T-helper 22 cell (primary cell): ENCODE data around the gene EFEMP2.
A peak's percentile ranks its signal among the peaks of the same experiment; 100 is the strongest.
"Not testable (repeated sequence)": the region's sequence is repeated elsewhere in the genome, so short reads cannot be mapped to it uniquely, and the experiment has no call there.

Source experiments
- DNase-seq: peaks from one replicate; pipeline ENCODE4 v3.0.0-alpha.2; 2020; ENCODE audit warnings: low read depth

Gene EFEMP2

DNA sequence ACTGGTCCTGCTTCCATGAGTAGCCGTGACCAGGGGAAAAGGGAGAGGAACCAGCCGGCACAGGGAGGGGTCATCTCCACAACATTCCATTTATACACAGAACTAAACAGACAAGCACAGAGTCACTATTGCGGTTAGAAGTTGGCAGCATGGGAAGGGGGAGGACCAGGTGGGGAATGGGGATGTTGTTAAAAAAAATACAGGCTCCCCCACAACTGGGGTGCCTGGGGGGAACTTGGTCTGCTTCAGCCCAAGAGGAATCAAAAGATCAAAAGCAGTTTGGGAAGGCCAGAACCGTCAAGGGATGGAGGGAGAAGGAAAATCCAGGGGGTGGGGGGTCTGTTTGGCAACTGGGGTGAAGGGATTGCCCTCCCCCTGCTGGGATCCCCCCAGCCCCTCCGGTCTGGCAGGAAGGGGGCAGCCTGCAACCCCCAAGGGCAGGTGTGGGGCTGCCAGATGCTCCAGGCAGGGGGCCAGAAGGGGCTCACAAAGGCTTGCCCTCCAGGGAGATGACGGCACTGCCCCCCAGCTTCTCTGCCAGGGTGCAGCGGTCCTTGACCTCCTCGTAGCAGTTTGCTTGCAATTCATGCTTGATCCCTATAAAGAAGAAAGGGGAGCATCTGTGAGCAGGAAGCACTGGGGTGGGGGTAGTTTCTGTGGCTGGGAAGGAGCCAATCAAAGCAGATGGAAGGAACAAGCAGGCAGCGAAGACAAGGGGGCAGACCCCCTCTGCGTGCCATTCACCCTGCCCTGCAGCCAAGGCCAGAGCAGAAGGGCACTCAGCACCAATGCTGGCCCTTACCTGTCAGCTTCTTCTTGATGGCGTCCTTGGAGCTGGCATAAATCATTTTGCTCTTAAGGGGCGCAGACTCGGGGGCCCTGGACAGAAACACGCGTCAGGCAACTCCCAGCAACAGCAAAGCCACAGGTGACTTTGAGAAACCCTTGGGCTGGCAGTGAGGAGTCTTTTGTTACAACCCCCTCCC, 17.5 kb downstream of the EFEMP2 start:
- DNase-seq: no peak

GRCh38 chr11:65854161-65854592, 18.4 kb downstream of the EFEMP2 start:
- DNase-seq: no peak

DNA sequence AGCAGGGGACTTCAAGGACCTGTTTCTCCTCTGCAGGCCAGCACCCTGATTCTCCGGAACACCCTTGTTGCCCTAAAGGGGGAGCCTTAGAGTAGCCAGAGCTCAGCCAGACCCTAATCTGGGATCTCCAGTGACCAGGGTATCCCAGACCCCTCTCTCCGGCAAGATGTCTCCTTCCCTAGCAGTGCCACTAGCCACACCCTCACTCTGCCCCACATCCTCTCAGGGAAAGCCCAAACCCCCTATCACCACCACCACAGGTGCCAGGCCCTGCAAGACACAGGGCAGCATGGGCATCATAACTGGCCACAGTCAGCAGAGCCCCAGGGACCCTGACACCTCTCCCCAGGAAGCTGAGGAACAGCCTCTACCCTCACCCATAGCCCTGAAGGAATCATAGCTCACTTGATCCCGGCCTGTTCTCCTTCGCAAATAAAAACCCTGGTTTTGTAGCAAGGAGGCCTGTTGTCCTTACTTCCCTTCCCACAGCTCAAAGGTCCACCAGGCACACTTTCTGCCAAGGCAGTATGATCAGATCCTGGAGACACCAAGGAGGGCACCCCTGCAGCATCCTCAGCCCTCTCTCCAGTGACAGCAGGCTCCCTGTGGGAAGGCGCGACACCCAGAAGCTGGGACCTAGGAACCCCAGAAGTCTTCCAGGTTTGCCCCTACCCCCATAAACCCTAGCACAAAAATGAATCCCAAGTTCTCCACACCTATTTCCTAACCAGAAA, 19.2 kb downstream of the EFEMP2 start:
- DNase-seq: no peak

DNA sequence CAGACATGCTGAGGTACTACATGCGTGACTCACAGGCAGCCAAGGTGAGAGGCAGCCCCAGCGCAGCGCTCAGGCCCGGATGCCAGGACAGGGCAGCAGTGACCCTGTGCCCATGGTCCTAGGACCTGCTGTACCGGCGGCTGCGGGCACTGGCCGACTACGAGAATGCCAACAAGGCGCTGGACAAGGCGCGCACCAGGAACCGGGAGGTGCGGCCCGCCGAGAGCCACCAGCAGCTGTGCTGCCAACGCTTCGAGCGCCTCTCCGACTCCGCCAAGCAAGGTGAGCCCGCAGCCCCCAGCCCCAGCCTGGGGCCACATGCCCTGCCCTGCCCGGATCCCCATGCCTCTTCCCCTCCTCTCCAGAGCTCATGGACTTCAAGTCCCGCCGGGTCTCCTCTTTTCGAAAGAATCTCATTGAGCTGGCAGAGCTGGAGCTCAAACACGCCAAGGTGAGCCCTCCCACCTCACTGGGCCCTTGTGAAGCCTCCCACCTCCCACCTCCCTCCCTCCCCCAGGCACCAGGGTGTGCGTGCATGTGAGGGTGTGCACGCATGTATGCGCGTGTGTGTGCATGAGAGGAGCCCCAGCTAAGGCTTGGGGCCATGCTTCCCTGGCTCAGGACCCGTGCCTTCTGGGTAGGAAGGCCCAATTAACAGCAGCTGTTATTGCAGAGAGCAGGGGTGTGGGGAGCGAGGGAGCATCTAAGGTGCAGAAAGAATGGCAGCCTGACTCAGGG, 19.9 kb downstream of the EFEMP2 start:
- no peak for DNase-seq

GRCh38 chr11:65851811-65852507, 20.6 kb downstream of the EFEMP2 start:
- DNase-seq: no peak

GRCh38 chr11:65851083-65851579, 21.5 kb downstream of the EFEMP2 start:
- DNase-seq: no peak

DNA sequence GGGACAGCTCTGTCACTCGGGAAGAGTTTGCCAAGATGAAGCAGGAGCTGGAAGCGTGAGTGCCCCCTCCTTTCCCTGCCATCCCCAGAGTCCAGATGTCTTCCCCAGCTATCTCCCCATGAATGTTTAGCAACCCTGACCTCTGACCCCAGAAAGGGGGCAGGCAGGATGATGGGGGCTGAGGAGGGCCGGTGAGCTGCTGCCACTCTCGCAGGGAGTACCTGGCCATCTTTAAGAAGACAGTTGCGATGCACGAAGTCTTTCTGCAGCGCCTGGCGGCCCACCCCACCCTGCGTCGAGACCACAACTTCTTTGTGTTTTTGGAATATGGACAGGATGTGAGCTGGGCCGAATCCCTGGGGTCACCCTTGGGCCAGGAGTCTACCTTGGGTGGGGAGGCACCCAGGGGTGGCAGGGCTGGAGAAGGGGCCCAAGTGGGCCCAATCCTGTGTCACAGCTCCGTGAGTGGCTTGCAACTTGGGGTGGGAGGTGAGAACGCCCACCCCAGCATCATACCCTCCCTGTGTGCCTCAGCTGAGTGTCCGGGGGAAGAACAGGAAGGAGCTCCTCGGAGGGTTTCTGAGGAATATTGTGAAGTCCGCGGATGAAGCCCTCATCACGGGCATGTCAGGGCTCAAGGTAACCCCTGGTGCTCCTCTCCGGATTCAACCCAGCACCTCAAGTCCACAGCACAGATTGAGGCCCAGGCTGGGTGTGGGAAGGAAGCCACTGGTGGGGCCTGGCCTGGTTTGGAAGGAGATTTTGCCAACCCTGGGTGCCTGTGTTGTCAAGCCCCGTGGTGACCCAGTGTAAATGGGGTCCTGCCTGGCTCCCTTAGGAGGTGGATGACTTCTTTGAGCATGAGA, 22.1 kb downstream of the EFEMP2 start:
- no peak for DNase-seq

DNA sequence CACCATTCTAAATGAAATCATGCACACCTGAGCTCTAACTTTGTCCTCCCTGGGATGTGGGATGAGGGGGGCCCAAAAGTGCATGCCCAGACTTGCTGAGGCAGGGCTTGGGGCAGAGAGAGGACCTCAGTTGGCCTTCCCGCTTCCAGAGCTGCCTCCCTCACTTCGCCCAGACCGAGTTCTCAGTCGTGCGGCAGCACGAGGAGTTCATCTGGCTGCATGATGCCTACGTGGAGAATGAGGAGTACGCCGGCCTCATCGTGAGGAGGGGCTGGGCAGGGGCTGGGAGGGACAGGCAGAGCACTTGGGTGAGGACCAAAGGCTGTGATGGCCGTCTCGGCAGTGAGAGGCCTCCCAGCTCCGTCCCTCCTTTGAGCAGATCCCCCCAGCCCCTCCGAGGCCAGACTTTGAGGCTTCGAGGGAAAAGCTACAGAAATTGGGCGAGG, 22.8 kb downstream of the EFEMP2 start:
- no peak for DNase-seq

DNA sequence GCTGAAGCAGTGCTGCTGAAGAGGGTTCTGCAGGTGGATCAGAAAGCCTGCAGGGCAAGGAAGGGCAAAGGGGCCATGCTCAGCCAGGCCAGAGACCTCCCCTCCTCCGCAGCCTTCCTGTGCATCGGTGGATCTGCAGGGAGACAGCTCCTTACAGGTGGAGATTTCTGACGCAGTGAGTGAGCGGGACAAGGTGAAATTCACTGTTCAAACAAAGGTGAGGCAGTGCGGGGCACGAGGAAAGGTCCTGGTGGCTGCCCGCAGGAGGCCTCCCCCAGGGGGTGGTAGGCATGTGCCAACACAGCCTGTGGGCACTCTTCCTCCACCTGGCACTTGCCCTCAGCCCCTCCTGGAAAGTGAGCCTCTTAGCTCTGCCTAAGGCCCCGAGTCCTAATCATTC, 23.2 kb downstream of the EFEMP2 start:
- DNase-seq: no peak

GRCh38 chr11:65848693-65849092, 23.9 kb downstream of the EFEMP2 start:
- DNase-seq: not testable (repeated sequence)

DNA sequence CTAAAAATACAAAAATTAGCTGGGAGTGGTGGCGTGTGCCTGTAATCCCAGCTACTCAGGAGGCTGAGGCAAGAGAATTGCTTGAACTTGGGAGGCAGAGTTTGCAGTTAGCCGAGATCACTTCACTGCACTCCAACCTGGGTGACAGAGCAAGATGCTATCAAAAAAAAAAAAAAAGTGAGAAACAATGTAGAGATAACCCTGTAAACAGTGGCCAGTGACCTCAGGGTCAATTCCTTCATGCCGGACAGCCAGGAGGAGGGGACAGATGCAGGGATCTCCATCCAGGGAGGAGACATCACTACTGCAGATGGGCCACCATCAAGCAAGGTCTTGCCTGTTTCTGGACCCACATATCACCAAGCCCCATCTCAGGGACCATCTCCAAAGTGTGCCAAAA, 24.9 kb downstream of the EFEMP2 start:
- no peak for DNase-seq

- no peak for DNase-seq
These were observed 28.2 kb downstream of the EFEMP2 start for GRCh38 chr11:65844231-65844872.

GRCh38 chr11:65843811-65844210, 28.8 kb downstream of the EFEMP2 start:
- DNase-seq: no peak

GRCh38 chr11:65842144-65842543, 30.5 kb downstream of the EFEMP2 start:
- DNase-seq: no peak

DNA sequence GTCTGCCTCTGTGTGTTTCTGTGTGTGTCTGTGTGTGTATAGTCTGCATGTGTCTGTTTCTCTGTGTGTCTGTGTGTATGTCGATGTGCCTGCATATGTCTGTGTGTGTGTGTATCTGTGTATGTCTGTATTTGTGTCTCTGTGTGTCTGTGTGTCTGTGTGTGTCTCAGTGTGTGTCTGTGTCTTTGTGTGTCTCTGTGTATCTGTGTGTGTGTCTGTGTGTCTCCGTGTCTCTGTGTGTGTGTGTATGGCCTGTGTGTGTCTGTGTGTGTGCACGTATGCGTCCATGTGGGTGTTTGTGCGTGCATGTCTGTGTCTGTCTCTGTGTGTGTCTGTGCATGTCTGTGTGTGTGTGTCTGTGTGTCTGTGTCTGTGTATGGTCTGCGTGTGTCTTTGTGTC, 38.4 kb downstream of the EFEMP2 start:
- no peak for DNase-seq

DNA sequence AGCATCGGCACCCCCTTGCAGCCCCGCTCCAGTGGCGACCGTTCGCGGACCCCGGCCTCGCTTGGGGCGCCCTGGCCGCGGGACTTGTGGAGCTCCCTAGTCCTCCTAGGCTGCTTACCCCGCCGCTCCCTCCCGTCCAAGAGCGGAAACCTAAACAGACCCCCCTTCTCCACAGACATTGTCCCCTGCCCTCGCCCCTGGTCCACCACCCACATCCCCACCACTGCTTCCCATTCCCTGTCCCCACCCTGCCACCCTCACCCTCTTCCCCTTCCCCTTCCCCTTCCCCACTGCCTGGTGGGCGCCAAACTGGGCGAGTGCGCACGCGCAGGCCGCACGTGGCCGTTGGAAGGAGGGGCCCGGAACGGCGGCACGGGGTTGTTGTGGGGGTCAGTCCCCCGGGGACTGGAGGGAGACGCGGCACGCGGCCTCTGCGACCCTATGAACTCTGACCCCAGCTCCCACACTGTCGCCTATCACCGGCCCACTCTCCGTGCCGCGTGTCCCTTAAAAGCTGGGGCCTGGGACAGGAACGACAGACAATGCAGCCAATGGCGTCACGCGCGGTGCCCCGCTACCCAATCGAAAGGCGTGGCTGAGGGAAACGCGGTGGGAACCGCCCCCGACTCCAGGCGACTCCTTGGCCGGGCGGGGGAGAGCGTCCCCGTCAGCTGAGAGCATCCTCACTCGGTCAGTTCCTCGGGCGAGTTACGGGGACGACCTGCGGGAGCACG, 39.1 kb downstream of the EFEMP2 start, which contains the start of gene SNX32:
TSS of gene SNX32 (plus strand) at position 667 of the 734 bp plus-strand sequence. CDS start 103 bp downstream, outside the sequence.
- DNase-seq: peak; percentile 86

DNA sequence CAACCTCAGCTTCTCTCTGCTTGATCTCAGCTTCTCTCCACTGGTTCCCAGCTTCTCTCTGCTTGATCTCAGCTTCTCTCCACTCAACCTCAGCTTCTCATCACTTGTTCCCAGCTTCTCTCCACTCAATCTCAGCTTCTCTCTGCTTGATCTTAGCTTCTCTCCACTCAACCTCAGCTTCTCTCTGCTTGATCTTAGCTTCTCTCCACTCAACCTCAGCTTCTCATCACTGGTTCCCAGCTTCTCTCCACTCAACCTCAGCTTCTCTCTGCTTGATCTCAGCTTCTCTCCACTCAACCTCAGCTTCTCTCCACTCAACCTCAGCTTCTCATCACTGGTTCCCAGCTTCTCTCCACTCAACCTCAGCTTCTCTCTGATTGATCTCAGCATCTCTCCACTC, 40.4 kb downstream of the EFEMP2 start:
- DNase-seq: not testable (repeated sequence)

DNA sequence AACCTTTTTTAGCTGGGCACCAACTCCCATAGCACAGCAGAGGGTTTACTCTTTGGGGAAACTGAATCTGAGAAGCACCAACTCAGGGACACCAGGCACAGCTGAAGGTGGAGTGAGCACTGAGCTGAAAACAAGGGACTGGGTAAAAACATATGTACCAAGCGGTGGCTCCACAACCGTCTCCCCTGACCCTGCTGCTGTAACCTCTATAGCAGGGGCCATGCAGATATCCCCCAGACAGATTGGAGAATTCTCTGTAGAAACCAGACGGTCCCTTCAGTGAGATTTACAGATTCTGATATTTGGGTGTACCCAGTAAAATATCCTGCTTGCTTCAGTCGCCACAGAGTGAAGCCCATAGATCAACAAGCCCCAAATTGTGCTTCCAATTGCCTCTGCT, 43.1 kb downstream of the EFEMP2 start:
- DNase-seq: no peak
